ENCODE measurements around the gene AIG1. TPM values are rescaled to one million over a fixed set of nuclear protein-coding genes. Genes with fewer than 3 reads are reported as not detected.
"Not testable (repeated sequence)": the region's sequence is repeated elsewhere in the genome, so short reads cannot be mapped to it uniquely, and the experiment has no call there.

AIG1 gene
- total RNA-seq, 1 donor from 2014 or later: 4.7 TPM

GRCh38 chr6:143335865-143336264, 275.2 kb downstream of the AIG1 start:
- Mint-ChIP-seq H3K9me3 (no peaks in the 10 kb centered on the region), H3K4me3 (no peak overlapping the region), H3K27me3 (no peaks in the 10 kb centered on the region), H3K27ac (no peak overlapping the region), H3K36me3 (ENCODE audit: low read depth) (no peaks in the 10 kb centered on the region), H3K4me1 (peaks cover 5% of the 10 kb centered on the region)
- intact Hi-C loops (cut with micrococcal nuclease): no loop called here
- no peak for DNase-seq

- H3K9me3 Mint-ChIP-seq: no peaks in the 10 kb centered on the region
- no peak overlapping the region for H3K27ac Mint-ChIP-seq
- H3K27me3 Mint-ChIP-seq: no peaks in the 10 kb centered on the region
- no peaks in the 10 kb centered on the region for H3K36me3 Mint-ChIP-seq (ENCODE audit: low read depth)
- no peak overlapping the region for H3K4me3 Mint-ChIP-seq
- H3K4me1 Mint-ChIP-seq: peaks cover 5% of the 10 kb centered on the region
- intact Hi-C loops (cut with micrococcal nuclease): loop anchor here (1.0 kb wide), 1 partner anchor 643 kb away; no protein-coding TSS in a partner anchor
- DNase-seq: no peak
Measured at GRCh38 chr6:143336446-143337152, 275.9 kb downstream of the AIG1 start.

- Mint-ChIP-seq H3K4me3 (no peak overlapping the region), H3K27ac (no peak overlapping the region), H3K9me3 (no peaks in the 10 kb centered on the region), H3K4me1 (peaks cover 5% of the 10 kb centered on the region), H3K36me3 (ENCODE audit: low read depth) (no peaks in the 10 kb centered on the region), H3K27me3 (no peaks in the 10 kb centered on the region)
- DNase-seq: peak; percentile 82
- intact Hi-C loops (cut with micrococcal nuclease): loop anchor here (1.0 kb wide), 1 partner anchor 644 kb away; no protein-coding TSS in a partner anchor
Measured at GRCh38 chr6:143337201-143337949, 276.7 kb downstream of the AIG1 start.

GRCh38 chr6:143339223-143339622, 278.5 kb downstream of the AIG1 start:
- Mint-ChIP-seq H3K27me3 (no peaks in the 10 kb centered on the region), H3K36me3 (ENCODE audit: low read depth) (no peaks in the 10 kb centered on the region), H3K4me1 (peaks cover 5% of the 10 kb centered on the region), H3K9me3 (no peaks in the 10 kb centered on the region), H3K27ac (no peak overlapping the region), H3K4me3 (no peak overlapping the region)
- no peak for DNase-seq
- intact Hi-C loops (cut with micrococcal nuclease): no loop called here

GRCh38 chr6:143345477-143345876, 284.8 kb downstream of the AIG1 start:
- H3K9me3 Mint-ChIP-seq; DNase-seq; H3K27ac Mint-ChIP-seq; H3K4me3 Mint-ChIP-seq; H3K36me3 Mint-ChIP-seq (ENCODE audit: low read depth); H3K27me3 Mint-ChIP-seq; intact Hi-C loops (cut with micrococcal nuclease); H3K4me1 Mint-ChIP-seq: not testable (repeated sequence)

GRCh38 chr6:143346004-143346403, 285.3 kb downstream of the AIG1 start:
- no peaks in the 10 kb centered on the region for H3K36me3 Mint-ChIP-seq (ENCODE audit: low read depth)
- no peaks in the 10 kb centered on the region for H3K9me3 Mint-ChIP-seq
- H3K4me3 Mint-ChIP-seq: no peak overlapping the region
- peaks cover 7% of the 10 kb centered on the region for H3K27me3 Mint-ChIP-seq
- DNase-seq: no peak
- no peaks in the 10 kb centered on the region for H3K4me1 Mint-ChIP-seq
- H3K27ac Mint-ChIP-seq: no peak overlapping the region
- intact Hi-C loops (cut with micrococcal nuclease): no loop called here

- no peaks in the 10 kb centered on the region for H3K9me3 Mint-ChIP-seq
- H3K27ac Mint-ChIP-seq: no peak overlapping the region
- H3K4me3 Mint-ChIP-seq: no peak overlapping the region
- intact Hi-C loops (cut with micrococcal nuclease): no loop called here
- H3K4me1 Mint-ChIP-seq: no peaks in the 10 kb centered on the region
- peaks cover 7% of the 10 kb centered on the region for H3K27me3 Mint-ChIP-seq
- H3K36me3 Mint-ChIP-seq (ENCODE audit: low read depth): no peaks in the 10 kb centered on the region
- DNase-seq: no peak
Measured at GRCh38 chr6:143348531-143348930, 287.8 kb downstream of the AIG1 start.

GRCh38 chr6:143349530-143349929, 288.8 kb downstream of the AIG1 start:
- H3K27me3 Mint-ChIP-seq: peaks cover 7% of the 10 kb centered on the region
- intact Hi-C loops (cut with micrococcal nuclease): no loop called here
- no peak for DNase-seq

GRCh38 chr6:143356101-143356880, 295.6 kb downstream of the AIG1 start:
- Mint-ChIP-seq H3K9me3 (peaks cover 3% of the 10 kb centered on the region), H3K27ac (no peak overlapping the region), H3K4me3 (no peak overlapping the region)

More at GRCh38 chr6:143349530-143349929, 288.8 kb downstream of the AIG1 start:
- no peaks in the 10 kb centered on the region for H3K4me1 Mint-ChIP-seq
- no peaks in the 10 kb centered on the region for H3K9me3 Mint-ChIP-seq
- H3K27ac Mint-ChIP-seq: no peak overlapping the region
- no peaks in the 10 kb centered on the region for H3K36me3 Mint-ChIP-seq (ENCODE audit: low read depth)
- H3K4me3 Mint-ChIP-seq: no peak overlapping the region

GRCh38 chr6:143357152-143357551, 296.5 kb downstream of the AIG1 start:
- Mint-ChIP-seq H3K36me3 (ENCODE audit: low read depth) (no peaks in the 10 kb centered on the region), H3K27me3 (peaks cover 7% of the 10 kb centered on the region), H3K4me3 (no peak overlapping the region), H3K9me3 (peaks cover 3% of the 10 kb centered on the region), H3K27ac (no peak overlapping the region), H3K4me1 (no peaks in the 10 kb centered on the region)
- intact Hi-C loops (cut with micrococcal nuclease): no loop called here
- DNase-seq: no peak

More at GRCh38 chr6:143356101-143356880, 295.6 kb downstream of the AIG1 start:
- Mint-ChIP-seq H3K4me1 (no peaks in the 10 kb centered on the region), H3K27me3 (peaks cover 7% of the 10 kb centered on the region), H3K36me3 (ENCODE audit: low read depth) (no peaks in the 10 kb centered on the region)
- intact Hi-C loops (cut with micrococcal nuclease): no loop called here
- no peak for DNase-seq

- Mint-ChIP-seq H3K4me1 (no peaks in the 10 kb centered on the region), H3K4me3 (no peak overlapping the region), H3K9me3 (peaks cover 3% of the 10 kb centered on the region), H3K27me3 (peaks cover 7% of the 10 kb centered on the region), H3K36me3 (ENCODE audit: low read depth) (no peaks in the 10 kb centered on the region), H3K27ac (no peak overlapping the region)
- no peak for DNase-seq
- intact Hi-C loops (cut with micrococcal nuclease): no loop called here
Measured at GRCh38 chr6:143357561-143358255, 297.0 kb downstream of the AIG1 start.

GRCh38 chr6:143361536-143362191, 301.0 kb downstream of the AIG1 start:
- H3K9me3 Mint-ChIP-seq: no peaks in the 10 kb centered on the region
- DNase-seq: peak; percentile 41
- H3K27me3 Mint-ChIP-seq: peaks cover 7% of the 10 kb centered on the region
- no peaks in the 10 kb centered on the region for H3K36me3 Mint-ChIP-seq (ENCODE audit: low read depth)
- intact Hi-C loops (cut with micrococcal nuclease): no loop called here
- H3K4me3 Mint-ChIP-seq: no peak overlapping the region
- no peak overlapping the region for H3K27ac Mint-ChIP-seq
- H3K4me1 Mint-ChIP-seq: no peaks in the 10 kb centered on the region

- no peak for DNase-seq
- Mint-ChIP-seq H3K27me3 (peaks cover 7% of the 10 kb centered on the region), H3K4me1 (no peaks in the 10 kb centered on the region), H3K36me3 (ENCODE audit: low read depth) (no peaks in the 10 kb centered on the region), H3K4me3 (no peak overlapping the region), H3K27ac (no peak overlapping the region), H3K9me3 (no peaks in the 10 kb centered on the region)
- intact Hi-C loops (cut with micrococcal nuclease): no loop called here
Measured at GRCh38 chr6:143362192-143362558, 301.5 kb downstream of the AIG1 start.

Data from activated CD4-positive, alpha-beta T cell treated with anti-CD3 and anti-CD28 coated beads, Interleukin-2, amount 10 ng/mL, durations not matched to agents 24 days and 14 days (primary cell).